MM.1S (cell line): ENCODE measurements around the gene SDC1.

Experiments
- DNase-seq: peaks from one replicate; pipeline ENCODE4 v3.0.0-alpha.2; 2015
- H2AFZ ChIP-seq: fragments of 300-600 bp; sonication (generic); 2 replicates; pipeline ENCODE4 v1.6.0; 2016; ENCODE audit warnings: antibody characterized with exemption, low read length
- H3F3A ChIP-seq: fragments of 300-600 bp; sonication (generic); 2 replicates; pipeline ENCODE4 v1.6.1; 2016; ENCODE audit warnings: mild to moderate bottlenecking, antibody characterized with exemption, low read length, moderate library complexity, mixed read lengths; ENCODE audit not compliant: insufficient read depth
- H3K27ac ChIP-seq: fragments of 300-600 bp; sonication (generic); 2 replicates; pipeline ENCODE4 v1.5.1; 2016; ENCODE audit warnings: mild to moderate bottlenecking, low read length
- H3K27me3 ChIP-seq: fragments of 300-600 bp; sonication (generic); replicated peaks from 2 replicates; pipeline ENCODE4 v1.6.0; 2016; ENCODE audit warnings: low read length; ENCODE audit not compliant: insufficient read depth
- H3K36me3 ChIP-seq: fragments of 300-600 bp; sonication (generic); replicated peaks from 2 replicates; pipeline ENCODE4 v1.6.1; 2016; ENCODE audit warnings: mild to moderate bottlenecking, low read length, mixed read lengths; ENCODE audit not compliant: insufficient read depth
- H3K4me1 ChIP-seq: fragments of 300-600 bp; sonication (generic); 2 replicates; pipeline ENCODE4 v1.6.1; 2016; ENCODE audit warnings: low read length, mixed read lengths
- H3K4me2 ChIP-seq: fragments of 300-600 bp; sonication (generic); 2 replicates; pipeline ENCODE4 v1.6.0; 2016; ENCODE audit warnings: low read depth, low read length
- H3K4me3 ChIP-seq: fragments of 300-600 bp; sonication (generic); 2 replicates; pipeline ENCODE4 v1.5.1; 2016; ENCODE audit warnings: low read length, mixed read lengths
- H3K79me2 ChIP-seq: fragments of 300-600 bp; sonication (generic); 2 replicates; pipeline ENCODE4 v1.6.1; 2016; ENCODE audit warnings: mixed run types, low read length, mixed read lengths
- H3K9ac ChIP-seq: fragments of 300-600 bp; sonication (generic); 2 replicates; pipeline ENCODE4 v1.6.1; 2016; ENCODE audit warnings: low read length, mixed read lengths
- H3K9me2 ChIP-seq: fragments of 300-600 bp; sonication (generic); replicated peaks from 2 replicates; pipeline ENCODE4 v1.6.1; 2016; ENCODE audit warnings: mild to moderate bottlenecking, low read length, mixed read lengths; ENCODE audit not compliant: insufficient read depth
- H3K9me3 ChIP-seq: fragments of 300-600 bp; sonication (generic); replicated peaks from 2 replicates; pipeline ENCODE4 v1.6.1; 2016; ENCODE audit warnings: mild to moderate bottlenecking, low read length, mixed read lengths; ENCODE audit not compliant: insufficient read depth
- H4K20me1 ChIP-seq: fragments of 300-600 bp; sonication (generic); 2 replicates; pipeline ENCODE4 v1.6.1; 2016; ENCODE audit warnings: mild to moderate bottlenecking, low read length, moderate library complexity, mixed read lengths; ENCODE audit not compliant: insufficient read depth
- EZH2 ChIP-seq: fragments of 300-600 bp; sonication (generic); optimal IDR thresholded peaks from 2 replicates; pipeline ENCODE3; 2017; ENCODE audit warnings: low read depth, mild to moderate bottlenecking, antibody characterized with exemption, low read length, mixed read lengths
- EZH2phosphoT487 ChIP-seq: fragments of 300-600 bp; sonication (generic); IDR thresholded peaks from 2 replicates; pipeline ENCODE4 v1.6.1; 2018; ENCODE audit warnings: antibody characterized with exemption, low read length
- TF ChIP-seq, protein P1 (sequence below): fragments of 300-600 bp; sonication (generic); IDR thresholded peaks from 2 replicates; pipeline ENCODE4 v1.5.1; 2016; ENCODE audit warnings: antibody characterized with exemption, low read length, mixed read lengths

The SDC1 gene

DNA sequence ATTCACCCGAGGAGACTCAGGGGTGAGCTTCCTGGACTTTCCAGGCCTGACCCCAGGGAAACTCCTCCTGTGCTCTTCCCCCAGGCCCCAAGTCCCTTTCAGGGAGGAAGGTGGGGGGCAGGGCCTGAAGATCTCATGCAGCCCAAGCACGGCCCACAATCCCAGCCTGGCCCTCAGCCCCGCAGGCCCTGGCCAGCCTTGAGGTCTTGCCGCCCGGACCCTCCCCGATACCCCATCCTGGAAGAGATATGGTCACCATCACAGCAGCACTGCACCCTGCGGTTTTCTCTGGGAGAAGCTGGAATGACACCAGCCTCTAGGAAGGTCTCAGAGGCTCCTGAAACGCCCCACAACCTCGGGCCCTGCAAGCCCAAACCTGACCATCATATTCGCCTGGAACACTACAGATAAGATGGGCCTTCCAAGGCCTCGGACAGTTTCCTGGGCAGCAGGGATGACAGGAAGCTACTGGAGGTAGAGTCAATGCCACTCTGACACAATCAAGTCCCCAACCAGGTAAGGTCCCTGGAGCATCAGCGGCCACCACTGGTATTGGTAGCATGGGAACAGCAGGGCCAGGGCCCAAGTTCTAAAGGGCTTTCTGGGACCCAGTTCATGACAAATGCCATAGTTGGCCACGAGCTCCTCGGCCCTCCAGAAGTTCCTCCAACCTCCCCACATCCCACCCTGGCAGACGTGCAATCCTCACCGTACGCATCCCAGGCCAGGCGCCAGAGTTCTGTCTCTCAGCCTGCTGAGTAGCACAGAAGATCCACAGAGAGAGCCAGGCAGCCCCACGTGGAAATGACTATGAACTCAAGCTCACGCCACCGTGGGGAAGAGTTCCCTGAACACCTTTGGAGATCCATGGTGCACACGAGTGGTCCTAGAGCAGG is 8.6 kb downstream of the SDC1 start:
- 0 out of 2 replicates have a peak overlapping the region, but pooled peaks have one; percentile 14 for H3K4me3 ChIP-seq
- TF ChIP-seq EZH2phosphoT487 (no peak), EZH2 (no peak)
- TF ChIP-seq, protein P1, sequence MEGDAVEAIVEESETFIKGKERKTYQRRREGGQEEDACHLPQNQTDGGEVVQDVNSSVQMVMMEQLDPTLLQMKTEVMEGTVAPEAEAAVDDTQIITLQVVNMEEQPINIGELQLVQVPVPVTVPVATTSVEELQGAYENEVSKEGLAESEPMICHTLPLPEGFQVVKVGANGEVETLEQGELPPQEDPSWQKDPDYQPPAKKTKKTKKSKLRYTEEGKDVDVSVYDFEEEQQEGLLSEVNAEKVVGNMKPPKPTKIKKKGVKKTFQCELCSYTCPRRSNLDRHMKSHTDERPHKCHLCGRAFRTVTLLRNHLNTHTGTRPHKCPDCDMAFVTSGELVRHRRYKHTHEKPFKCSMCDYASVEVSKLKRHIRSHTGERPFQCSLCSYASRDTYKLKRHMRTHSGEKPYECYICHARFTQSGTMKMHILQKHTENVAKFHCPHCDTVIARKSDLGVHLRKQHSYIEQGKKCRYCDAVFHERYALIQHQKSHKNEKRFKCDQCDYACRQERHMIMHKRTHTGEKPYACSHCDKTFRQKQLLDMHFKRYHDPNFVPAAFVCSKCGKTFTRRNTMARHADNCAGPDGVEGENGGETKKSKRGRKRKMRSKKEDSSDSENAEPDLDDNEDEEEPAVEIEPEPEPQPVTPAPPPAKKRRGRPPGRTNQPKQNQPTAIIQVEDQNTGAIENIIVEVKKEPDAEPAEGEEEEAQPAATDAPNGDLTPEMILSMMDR, result no peak
- H3K9me2 ChIP-seq, result no peaks in the 10 kb centered on the region
- no peak for DNase-seq
- H2AFZ ChIP-seq, result no peak overlapping the region
- H3K27me3 ChIP-seq, result no peaks in the 10 kb centered on the region
- H3K27ac ChIP-seq, result peak overlapping the region; percentile 98
- H3K36me3 ChIP-seq, result 0 out of 2 replicates have a peak, but pooled peaks cover 6% of the 10 kb centered on the region
- peaks cover 99% of the 10 kb centered on the region for H3K79me2 ChIP-seq
- H3K4me2 ChIP-seq, result peak overlapping the region; percentile 93
- H3K9ac ChIP-seq, result peak overlapping the region; percentile 92; the same call in 1 of the 2 replicates
- no peaks in the 10 kb centered on the region for H4K20me1 ChIP-seq
- no peaks in the 10 kb centered on the region for H3K9me3 ChIP-seq
- peaks cover 100% of the 10 kb centered on the region for H3F3A ChIP-seq
- H3K4me1 ChIP-seq, result peaks cover 98% of the 10 kb centered on the region

DNA sequence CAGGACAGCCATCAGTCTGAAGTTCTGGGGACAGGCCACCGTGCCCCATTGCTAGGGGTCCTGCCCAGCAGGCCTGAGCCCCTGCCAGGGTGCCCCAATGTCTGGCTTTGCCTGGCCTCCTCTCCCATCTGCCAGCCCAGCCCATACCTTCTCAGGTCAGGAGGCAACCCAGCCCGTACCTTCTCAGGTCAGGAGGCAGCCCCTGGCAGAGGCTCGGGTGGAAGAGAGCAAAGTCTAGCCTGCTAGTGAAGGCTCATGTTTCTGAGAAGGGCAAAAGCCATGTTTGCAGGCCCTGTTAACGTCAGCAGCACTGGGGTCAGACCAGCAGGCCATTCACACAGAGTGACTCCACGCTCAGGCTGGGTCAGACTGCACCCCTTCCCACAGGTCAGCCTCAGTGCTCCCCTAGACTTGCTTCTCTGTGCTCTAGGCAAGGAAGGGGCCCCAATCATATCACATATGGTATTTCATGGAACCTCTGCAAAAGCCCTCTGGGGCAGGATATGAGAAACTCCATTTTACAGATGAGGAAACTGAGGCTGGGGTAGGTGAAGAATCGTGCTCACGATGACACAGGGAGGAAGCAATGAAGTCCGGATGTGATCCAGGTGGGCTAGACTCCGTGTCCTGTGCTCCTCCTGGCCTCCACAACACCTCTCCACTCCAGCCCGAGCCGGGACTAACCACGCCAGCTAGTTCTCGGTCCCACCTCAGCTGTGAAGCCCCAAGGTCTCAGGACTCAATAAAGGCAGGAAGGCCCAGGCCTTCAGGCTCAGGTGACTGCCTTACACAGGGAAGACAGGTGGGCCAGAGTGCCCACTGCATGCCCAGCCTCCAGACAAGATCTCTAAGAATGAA is 9.5 kb downstream of the SDC1 start:
- DNase-seq, result no peak
- Histone ChIP-seq H3K9me2 (no peaks in the 10 kb centered on the region), H3K4me2 (peak overlapping the region; percentile 93), H3K4me3 (no peak overlapping the region), H3K4me1 (peaks cover 98% of the 10 kb centered on the region), H3K79me2 (peaks cover 99% of the 10 kb centered on the region), H3K9ac (peak overlapping the region; percentile 92), H3F3A (peaks cover 100% of the 10 kb centered on the region), H2AFZ (no peak overlapping the region), H3K27ac (peak overlapping the region; percentile 98), H3K36me3 (0 out of 2 replicates have a peak, but pooled peaks cover under 1% of the 10 kb centered on the region), H3K9me3 (no peaks in the 10 kb centered on the region), H4K20me1 (no peaks in the 10 kb centered on the region), H3K27me3 (no peaks in the 10 kb centered on the region)
- TF ChIP-seq EZH2 (no peak), EZH2phosphoT487 (no peak)
- TF ChIP-seq, protein P1, result no peak

DNA sequence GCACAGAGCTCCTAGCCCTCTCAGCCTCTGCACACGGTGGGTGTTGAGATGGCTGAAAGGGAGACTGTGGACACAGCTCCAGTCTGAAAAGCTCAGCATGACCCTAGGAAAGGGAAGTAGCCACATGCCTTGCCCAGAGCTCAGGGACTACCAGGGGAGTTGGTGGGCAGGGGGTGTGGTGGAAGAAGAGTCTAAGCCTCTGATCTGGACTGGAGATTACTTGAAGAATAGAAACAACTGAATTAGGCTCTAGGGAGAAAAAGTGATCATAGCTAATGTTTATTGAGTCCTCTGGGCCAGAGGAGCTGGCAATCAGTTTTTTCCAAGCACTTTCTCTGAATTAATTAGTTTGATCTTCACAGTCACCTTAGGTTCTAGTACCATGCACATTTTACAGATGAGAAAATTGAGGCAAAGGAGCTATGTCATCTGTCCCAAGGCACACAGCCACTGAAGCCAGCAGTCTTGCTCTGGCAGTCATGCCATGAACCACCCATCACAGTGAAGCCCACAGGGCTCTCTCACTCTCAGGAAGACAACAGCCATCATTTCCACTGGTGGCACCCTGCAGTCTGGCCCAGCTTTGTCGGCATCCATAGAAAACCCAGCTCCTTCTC is 10.3 kb downstream of the SDC1 start:
- Histone ChIP-seq H3K36me3 (no peaks in the 10 kb centered on the region), H3F3A (peaks cover 100% of the 10 kb centered on the region), H3K4me2 (peak overlapping the region; percentile 93), H3K4me3 (no peak overlapping the region), H3K4me1 (peaks cover 98% of the 10 kb centered on the region), H4K20me1 (no peaks in the 10 kb centered on the region), H3K79me2 (peaks cover 99% of the 10 kb centered on the region), H3K27ac (peak overlapping the region; percentile 98), H3K27me3 (no peaks in the 10 kb centered on the region), H3K9ac (peak overlapping the region; percentile 92), H3K9me3 (no peaks in the 10 kb centered on the region), H3K9me2 (no peaks in the 10 kb centered on the region), H2AFZ (no peak overlapping the region)
- TF ChIP-seq EZH2phosphoT487 (no peak), EZH2 (no peak)
- TF ChIP-seq, protein P1, result no peak
- DNase-seq, result no peak
